GM12878 (cell line): ENCODE results near the gene GKN1.

Experiments used
- ATF2 ChIP-seq: IDR thresholded peaks from 2 replicates; pipeline ENCODE4 v1.6.1; 2012; ENCODE audit warnings: low read length, inconsistent platforms
- ATF3 ChIP-seq: IDR thresholded peaks from 2 replicates; pipeline ENCODE4 v1.6.1; 2011; ENCODE audit warnings: low read depth, mild to moderate bottlenecking, low read length, moderate library complexity, borderline replicate concordance; ENCODE audit errors: extremely low read depth
- CTCF ChIP-seq, 3 experiments: IDR thresholded peaks in 2 of 3; conservative IDR thresholded peaks in 1 of 3; 2 replicates each; pipeline ENCODE4 v1.5.1; 2011; ENCODE audit warnings: low read depth in 3 of 3, low read length in 3 of 3, mild to moderate bottlenecking in 3 of 3, control low read depth in 2 of 3, moderate library complexity in 2 of 3, inconsistent platforms in 1 of 3, mixed read lengths in 1 of 3; ENCODE audit not compliant: control insufficient read depth in 2 of 3, insufficient read depth in 1 of 3; ENCODE audit errors: extremely low read depth in 1 of 3
- EZH2 ChIP-seq: IDR thresholded peaks from 2 replicates; pipeline ENCODE4 v1.6.1; 2012; ENCODE audit warnings: low read depth, mild to moderate bottlenecking, control low read depth, inconsistent platforms, low read length, borderline replicate concordance; ENCODE audit not compliant: control insufficient read depth
- NFIC ChIP-seq: IDR thresholded peaks from 2 replicates; pipeline ENCODE4 v1.6.1; 2012; ENCODE audit warnings: low read depth, mild to moderate bottlenecking, inconsistent platforms, low read length, moderate library complexity
- POLR2A ChIP-seq: IDR thresholded peaks from 2 replicates; pipeline ENCODE4 v1.6.1; 2011; ENCODE audit warnings: low read depth, mild to moderate bottlenecking, low read length
- POLR2AphosphoS2 ChIP-seq: IDR thresholded peaks from 2 replicates; pipeline ENCODE4 v1.6.1; 2011; ENCODE audit warnings: low read depth, mild to moderate bottlenecking, low read length, improper control_type of control experiment, moderate library complexity
- POLR2AphosphoS5 ChIP-seq: IDR thresholded peaks from 2 replicates; pipeline ENCODE4 v1.6.1; 2011; ENCODE audit warnings: mild to moderate bottlenecking, low read length, inconsistent platforms
- RAD21 ChIP-seq: IDR thresholded peaks from 2 replicates; pipeline ENCODE4 v1.6.1; 2011; ENCODE audit warnings: mild to moderate bottlenecking, low read depth, low read length, moderate library complexity; ENCODE audit not compliant: insufficient read depth
- RELA ChIP-seq: fragments of 450-650 bp; IDR thresholded peaks from 2 replicates; pipeline ENCODE4 v1.8.0; 2014; ENCODE audit warnings: borderline replicate concordance; ENCODE audit not compliant: partially characterized antibody
- SMC3 ChIP-seq: IDR thresholded peaks from 2 replicates; pipeline ENCODE4 v1.6.1; 2011; ENCODE audit warnings: low read length, improper control_type of control experiment, borderline replicate concordance
- ZBED1 ChIP-seq: IDR thresholded peaks from 2 replicates; pipeline ENCODE4 v1.6.1; 2016; ENCODE audit warnings: borderline replicate concordance

GRCh38 chr2:69023236-69023635 is 48.8 kb downstream of the GKN1 start:
- TF ChIP-seq EZH2 (no peak), NFIC (no peak), POLR2A (no peak), ZBED1 (no peak), CTCF (IDR thresholded peaks at IDR 0.05 in 2 of 3, conservative IDR thresholded peaks at IDR 0.05 in 1 of 3; ENCODE audit: control insufficient read depth in 2 of 3, extremely low read depth in 1 of 3, insufficient read depth in 1 of 3, low read depth in 3 of 3, low read length in 3 of 3) (no peak), RELA (no peak), POLR2AphosphoS5 (no peak), ATF2 (no peak), RAD21 (no peak), POLR2AphosphoS2 (no peak), SMC3 (no peak), ATF3 (no peak)
